Hematopoietic multipotent progenitor cell treated with erythropoietin and hydrocortisone succinate and interleukin-3 and kit ligand, for 6 days (in vitro differentiated cells): ENCODE results near the gene GRIA2.

Experiments used
- DNase-seq: peaks from one replicate; pipeline ENCODE4 v3.0.0-alpha.2; 2015

Gene GRIA2

DNA sequence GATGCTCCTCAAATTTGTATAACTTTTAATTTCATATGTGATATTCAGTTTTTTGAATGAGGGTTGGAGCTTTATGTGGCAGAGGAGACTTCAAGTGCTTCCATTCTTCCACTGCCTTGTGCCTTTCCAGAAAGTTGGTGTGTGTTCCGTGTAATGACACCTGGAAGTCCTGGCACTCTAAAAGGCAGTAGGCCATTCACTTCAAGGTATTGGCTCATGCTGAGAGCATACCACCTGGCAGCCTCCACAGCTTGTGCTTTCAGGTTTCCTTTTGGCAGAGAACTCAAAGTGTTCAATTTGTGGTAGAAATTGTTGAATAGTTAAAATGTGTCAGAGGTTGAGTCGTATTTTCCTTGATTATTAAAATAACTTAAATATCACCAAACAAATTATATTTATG lies 49.6 kb downstream of the GRIA2 start:
- no peak for DNase-seq

- DNase-seq, result no peak
These were observed 50.0 kb downstream of the GRIA2 start for GRCh38 chr4:157270552-157270951.

DNA sequence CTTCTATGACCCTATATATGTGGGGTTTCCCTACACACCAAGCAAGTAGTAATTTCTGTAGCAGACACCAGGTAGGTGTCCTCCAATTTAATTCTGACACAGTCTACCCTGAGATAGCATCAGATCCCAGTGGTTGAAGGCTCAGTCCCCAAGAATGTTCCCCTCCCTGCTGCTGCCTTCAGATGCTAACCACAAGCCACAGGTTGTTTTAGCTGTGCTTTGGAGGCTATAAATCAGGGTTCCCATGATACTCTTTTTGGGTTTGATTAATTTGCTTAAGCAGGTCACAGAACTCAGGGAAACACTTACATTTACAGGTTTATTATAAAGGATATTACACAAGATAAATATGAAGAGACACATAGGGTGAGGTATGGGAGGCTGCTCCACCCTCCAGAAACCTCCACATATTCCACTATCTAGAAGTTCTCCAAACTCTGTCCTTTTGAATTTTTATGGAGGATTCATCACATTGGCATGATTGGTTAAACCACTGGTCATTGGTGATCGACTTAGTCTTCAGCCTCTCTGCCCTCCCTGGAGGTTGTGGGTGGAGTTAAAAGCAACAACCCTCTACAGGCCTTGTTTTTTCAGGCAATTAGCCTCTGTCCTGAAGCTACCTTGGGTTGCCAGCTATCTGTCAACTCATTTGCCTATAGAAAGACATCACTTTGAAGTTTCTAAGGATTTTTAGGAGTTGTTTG lies 50.8 kb downstream of the GRIA2 start:
- DNase-seq, result no peak

DNA sequence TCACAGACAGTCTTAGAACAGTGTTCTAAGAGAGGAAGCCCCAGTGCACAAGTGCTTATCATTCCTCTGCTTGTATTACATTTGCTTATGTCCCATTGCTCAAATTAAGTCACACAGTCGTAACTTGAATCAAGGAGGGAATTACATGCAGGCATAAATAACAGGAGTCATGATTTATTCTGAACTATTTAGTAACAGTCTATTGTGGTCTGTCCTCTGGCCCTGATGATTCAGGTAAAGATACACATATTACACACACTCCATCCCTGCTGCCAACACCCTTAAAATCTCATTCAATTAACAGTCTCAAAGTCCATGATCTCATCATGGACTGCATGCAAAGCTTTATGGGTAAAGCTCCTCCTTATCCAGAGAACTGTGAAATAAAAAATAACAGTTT lies 60.1 kb downstream of the GRIA2 start:
- no peak for DNase-seq

DNA sequence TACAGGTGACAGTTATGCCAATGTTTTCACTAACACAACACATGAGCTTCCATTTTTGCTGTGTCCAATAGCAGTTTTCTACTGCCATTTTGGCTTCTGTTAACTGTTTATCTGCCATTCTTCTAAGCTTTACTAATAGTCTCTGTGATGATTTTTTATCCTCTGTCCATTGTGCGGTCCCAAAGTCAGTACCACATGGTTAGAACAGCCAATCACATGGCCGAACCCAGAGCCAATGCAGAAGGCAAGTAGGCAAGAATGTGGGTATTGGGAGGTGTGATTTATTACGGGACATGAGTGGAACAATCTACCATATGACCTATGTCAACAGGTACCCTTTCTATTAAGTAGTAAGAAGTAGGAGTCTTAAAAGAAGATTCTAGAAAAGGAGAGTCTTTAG lies 61.5 kb downstream of the GRIA2 start:
- no peak for DNase-seq

- DNase-seq, result no peak
These were observed 66.9 kb downstream of the GRIA2 start for GRCh38 chr4:157287445-157287844.

DNA sequence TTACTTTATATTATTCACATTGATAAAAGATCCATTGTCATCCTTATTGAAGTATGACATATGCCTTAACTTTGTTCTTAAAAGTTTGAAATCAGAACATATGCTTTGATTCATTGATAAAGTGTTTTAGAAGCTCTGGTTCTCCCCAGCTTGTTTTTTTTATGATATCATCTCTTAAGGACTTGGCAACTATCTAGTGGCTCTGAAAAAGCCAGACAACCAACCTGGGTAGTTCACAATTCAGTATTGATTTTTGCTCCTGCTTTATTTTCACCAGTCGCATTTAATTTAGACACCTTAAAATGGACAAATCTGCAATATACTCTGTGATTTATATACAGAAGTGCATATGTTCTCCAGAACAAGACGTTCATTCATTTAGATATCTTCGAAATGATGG lies 70.1 kb downstream of the GRIA2 start:
- no peak for DNase-seq

GRCh38 chr4:157291071-157291470 lies 70.5 kb downstream of the GRIA2 start:
- no peak for DNase-seq

DNA sequence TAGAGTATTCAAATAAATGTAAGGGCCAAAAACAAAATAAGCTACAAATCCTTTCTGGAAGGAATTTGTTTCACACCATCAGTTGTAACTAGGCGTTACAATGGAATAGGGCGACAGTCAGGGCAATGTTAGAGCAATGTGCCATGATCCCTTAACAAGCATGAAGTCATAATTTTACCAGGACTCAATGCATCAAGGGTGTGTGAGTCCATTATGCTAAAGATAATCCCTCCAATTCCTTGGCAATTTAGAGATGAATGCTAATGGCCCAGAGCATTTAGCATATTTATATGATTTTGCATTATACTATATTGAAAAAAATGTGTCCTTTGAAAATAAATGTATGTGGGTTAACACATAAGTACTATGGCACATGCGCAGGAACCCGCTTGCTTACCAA lies 73.1 kb downstream of the GRIA2 start:
- no peak for DNase-seq

DNA sequence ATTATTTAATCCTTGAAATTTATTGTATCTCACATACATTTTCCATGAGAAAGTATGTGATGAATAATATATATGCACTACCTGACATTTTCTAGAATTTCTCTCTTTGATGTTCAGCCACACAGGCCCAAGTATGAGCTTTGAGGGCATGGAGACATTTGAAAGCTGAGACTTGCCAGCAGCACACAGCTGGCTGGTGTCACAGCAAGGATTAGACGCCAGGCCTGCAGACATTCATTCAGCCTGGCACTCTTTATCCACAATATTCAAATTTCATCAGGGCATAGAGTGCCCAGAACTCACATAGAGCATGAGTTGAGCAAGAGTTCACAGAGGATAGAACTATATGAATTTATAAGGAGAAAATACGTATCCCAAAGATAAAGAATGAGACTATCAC lies 74.0 kb downstream of the GRIA2 start:
- DNase-seq, result no peak

DNA sequence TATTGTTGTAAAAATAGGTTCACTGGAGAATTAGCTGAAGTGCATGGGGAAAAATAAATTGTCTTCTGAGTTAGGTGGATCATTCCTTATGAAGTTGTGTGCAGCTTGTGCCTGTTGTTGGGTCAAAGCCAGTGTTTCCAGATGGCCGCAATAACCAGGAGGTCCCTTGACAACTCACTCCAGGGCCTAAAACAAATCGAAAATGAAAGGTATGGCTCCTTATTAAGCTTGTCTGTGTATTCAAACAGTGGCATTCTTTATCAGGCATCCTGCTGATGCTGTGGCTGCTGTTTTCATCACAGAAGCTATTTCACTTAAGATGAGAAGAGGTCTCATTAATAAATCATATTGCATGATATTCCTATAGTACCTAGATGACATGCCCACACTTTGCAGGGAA lies 80.2 kb downstream of the GRIA2 start:
- DNase-seq, result no peak

- DNase-seq, result no peak
These were observed 83.0 kb downstream of the GRIA2 start for GRCh38 chr4:157303471-157303960.

- no peak for DNase-seq
These were observed 84.2 kb downstream of the GRIA2 start for GRCh38 chr4:157304769-157305168.

DNA sequence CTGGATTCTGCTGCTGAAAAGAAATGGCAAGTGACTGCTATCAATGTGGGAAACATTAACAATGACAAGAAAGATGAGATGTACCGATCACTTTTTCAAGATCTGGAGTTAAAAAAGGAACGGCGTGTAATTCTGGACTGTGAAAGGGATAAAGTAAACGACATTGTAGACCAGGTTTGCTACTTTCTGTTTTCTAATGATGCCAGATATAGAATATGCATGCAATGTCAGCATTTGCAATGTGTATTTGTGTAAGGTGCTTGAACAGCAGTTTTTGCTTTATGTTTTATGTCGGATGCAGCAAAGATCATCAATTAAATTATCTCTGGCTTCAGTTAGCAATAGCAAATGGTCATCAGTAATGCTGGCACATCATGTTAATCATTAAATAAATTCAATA lies 92.2 kb downstream of the GRIA2 start:
- no peak for DNase-seq

GRCh38 chr4:157314906-157315305 lies 94.4 kb downstream of the GRIA2 start:
- no peak for DNase-seq

DNA sequence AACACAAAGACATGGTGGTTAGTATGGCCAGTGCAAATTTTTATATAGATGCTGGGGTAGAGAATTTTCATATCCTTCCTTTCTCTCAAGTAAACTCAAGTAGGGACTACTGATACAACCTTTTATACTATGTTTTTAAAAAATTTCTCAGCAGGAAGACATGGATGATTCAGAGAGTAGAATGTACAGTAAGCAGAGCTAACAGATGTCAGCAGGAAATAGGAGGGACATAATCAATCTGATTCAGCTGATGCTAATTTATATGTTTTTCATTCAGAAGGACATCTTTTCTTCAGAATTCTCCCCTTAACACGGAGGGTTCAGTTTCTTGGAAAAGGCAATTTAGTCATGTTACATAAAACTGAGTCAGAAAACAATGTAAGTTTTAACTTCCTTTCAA lies 95.4 kb downstream of the GRIA2 start:
- DNase-seq, result no peak

DNA sequence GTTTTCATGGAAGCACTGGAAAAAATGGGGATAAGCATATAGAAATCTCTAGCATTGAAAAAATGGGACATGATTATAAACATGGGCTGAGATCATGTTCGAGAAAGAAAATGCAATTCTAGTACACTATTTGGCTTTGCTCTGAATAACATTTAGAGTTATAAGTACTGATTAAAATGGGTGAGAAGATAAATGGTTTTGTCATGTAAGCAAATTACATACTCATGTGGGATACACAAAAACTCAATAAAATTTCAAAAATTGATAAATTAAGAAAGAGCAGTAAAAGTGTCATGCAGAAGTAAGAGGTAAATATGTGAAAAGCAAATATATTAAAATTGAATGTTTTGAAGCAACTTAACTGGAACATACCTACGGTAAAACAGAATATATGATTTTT lies 99.6 kb downstream of the GRIA2 start:
- no peak for DNase-seq

DNA sequence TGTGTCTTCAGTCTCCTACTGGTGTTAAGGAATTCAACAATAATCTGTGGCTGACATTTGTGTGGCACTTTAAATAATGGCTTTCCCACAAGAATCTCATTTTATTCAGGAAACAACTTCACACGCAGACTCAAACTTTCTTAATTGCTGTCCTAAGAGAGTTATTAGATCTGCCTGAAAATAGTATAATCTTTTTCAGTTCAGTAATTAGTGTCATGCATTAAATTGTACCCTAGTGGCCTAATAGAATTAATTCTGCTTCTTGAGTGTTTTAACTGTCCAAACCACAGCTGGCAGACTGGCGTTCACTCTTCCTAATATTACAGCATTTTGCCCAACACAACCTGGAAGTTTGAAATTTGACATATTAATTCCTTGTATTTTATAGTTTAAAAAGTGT lies 107.1 kb downstream of the GRIA2 start:
- no peak for DNase-seq

GRCh38 chr4:157357887-157358286 lies 137.4 kb downstream of the GRIA2 start:
- no peak for DNase-seq

GRCh38 chr4:157358439-157358838 lies 137.9 kb downstream of the GRIA2 start:
- DNase-seq, result no peak

DNA sequence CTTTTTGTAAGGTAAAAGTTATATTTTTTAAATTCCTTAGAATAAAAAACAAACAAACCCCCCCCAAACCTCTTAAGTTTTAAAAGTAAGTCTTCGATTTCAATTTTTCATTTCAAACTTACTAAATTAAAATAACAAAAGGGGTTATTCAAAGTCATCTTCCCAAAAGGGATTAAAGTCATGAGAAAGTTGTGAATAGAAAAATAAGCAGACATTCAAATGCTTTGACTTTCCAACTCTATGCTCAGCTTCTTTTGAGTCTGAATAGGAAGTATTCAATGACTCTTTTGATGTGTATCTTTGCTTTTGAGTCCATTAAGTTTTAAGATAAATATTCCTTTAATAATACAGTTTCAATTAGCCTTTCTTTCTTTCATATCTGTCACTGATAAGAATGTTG lies 138.3 kb downstream of the GRIA2 start:
- DNase-seq, result no peak

DNA sequence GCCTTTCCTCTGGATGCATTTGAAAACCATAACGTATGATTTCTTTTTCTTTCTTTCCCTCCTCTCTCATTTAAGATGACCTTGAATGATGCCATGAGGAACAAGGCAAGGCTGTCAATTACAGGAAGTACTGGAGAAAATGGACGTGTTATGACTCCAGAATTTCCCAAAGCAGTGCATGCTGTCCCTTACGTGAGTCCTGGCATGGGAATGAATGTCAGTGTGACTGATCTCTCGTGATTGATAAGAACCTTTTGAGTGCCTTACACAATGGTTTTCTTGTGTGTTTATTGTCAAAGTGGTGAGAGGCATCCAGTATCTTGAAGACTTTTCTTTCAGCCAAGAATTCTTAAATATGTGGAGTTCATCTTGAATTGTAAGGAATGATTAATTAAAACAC lies 142.8 kb downstream of the GRIA2 start:
- no peak for DNase-seq

DNA sequence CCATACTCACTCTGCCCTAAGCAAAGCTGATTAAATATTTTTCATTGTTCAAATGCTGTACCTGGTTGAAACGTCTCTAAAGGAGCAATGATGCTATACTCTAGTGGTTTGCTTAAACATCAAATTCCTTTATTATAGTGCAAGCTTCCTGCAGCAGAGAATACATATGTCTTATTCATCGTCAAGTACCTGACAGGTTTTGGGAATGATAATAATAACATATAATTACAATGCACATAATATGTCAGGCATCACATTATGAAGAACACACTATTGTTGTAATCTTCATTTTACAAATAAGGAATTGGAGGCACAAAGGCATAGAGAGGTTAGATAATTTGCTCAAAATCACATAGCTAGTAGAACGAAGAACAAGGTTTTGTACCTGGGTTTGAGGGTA lies 151.6 kb downstream of the GRIA2 start:
- no peak for DNase-seq

- DNase-seq, result no peak
These were observed 152.0 kb downstream of the GRIA2 start for GRCh38 chr4:157372567-157372966.

DNA sequence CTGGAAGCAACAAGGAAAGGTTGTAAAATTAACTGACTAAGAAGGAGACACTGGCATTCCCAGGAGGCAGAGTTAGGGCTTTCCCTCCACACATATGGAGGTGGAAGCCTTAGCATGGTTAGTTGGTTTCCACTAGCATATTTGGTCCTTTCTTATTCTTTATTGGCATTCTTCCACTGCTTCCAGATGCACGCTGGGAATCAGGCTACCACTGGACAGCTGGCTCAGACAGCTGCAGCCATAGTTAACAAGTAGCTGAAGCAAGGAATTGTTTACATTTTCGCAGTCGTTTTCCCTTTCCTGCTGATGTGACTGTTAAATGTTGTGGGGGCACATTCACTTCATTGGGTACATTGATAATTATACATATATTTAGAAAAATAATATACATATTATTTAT lies 169.2 kb downstream of the GRIA2 start:
- DNase-seq, result no peak

GRCh38 chr4:157405070-157405469 lies 184.5 kb downstream of the GRIA2 start:
- DNase-seq, result no peak
